SW480 (cell line): ENCODE data around the gene CSNK2B.
A peak's percentile ranks its signal among the peaks of the same experiment; 100 is the strongest.

Source experiments
- DNase-seq: peaks from one replicate; pipeline ENCODE4 v3.0.0-alpha.2; 2016; ENCODE audit warnings: low spot score

CSNK2B gene

GRCh38 chr6:31711233-31711632, 45.4 kb downstream of the CSNK2B start:
- no peak for DNase-seq

DNA sequence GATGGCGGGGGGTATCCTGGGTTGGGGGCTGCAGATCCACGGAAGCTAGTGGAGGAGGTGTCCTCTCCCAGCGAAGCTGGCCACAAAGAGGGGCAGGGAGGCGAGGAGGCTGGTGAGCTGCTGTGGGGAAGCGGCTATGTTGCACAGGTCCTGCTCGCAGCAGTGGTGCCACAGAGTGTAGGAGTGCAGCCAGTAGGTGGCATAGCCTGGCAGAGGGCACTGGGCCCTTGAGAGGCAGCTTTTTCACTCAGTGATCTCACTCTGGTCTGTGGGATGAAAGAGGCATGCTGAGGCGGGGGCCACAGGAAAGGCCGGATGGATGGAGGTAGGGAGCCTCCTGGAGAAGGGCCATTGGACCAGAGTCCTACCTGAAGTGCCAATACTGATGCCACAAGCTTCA, 46.4 kb downstream of the CSNK2B start:
- DNase-seq: peak; percentile 74

GRCh38 chr6:31713465-31713864, 47.6 kb downstream of the CSNK2B start:
- DNase-seq: no peak

GRCh38 chr6:31713991-31714684, 48.3 kb downstream of the CSNK2B start:
- peak; percentile 95 for DNase-seq

DNA sequence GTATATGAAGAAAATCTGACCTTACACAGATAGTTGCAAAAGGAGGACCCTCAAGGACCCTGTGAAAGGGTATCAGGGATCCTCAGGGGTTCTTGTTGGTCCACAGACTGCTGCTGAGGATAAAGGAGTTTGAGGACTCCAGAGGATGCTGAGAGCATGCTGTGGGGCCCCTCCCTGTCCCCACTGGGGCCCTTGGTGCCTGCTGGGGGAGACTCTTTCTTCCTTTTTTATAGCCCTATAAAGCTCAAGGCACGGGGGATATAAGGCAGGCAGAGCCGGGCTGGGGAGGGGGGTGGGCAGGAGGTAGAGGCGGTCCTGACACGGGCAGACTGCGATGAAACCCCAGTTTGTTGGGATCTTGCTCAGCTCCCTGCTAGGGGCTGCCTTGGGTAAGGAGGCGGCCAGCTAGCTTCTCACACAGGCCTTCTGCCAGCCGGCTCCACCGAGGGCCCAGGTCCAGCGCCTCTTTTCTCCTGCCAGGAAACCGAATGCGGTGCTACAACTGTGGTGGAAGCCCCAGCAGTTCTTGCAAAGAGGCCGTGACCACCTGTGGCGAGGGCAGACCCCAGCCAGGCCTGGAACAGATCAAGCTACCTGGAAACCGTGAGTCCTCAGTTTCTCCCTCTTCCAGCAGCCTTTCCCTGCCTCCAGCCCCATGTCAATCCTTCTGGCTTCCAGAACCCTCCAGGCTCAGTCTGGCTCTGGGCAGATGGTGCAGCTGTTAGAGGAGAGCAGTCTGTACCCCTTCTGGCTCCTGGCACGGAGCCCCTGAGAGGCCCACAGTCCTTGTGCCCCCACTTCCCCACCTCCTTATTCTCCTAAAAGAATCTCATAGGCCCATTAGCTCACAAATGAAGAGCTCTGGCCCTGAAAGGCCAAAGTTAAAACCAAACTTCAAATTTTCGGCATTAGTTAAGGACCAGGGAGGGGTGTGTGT, 49.4 kb downstream of the CSNK2B start, which contains the start of gene LY6G6D:
Gene LY6G6D (plus strand): TSS at position 327 of the 937 bp plus-strand sequence. CDS start 8 bp downstream, at position 335.
- no peak for DNase-seq

GRCh38 chr6:31717499-31718222, 51.8 kb downstream of the CSNK2B start:
- DNase-seq: no peak

GRCh38 chr6:31718265-31718664, 52.4 kb downstream of the CSNK2B start:
- no peak for DNase-seq

- no peak for DNase-seq
Observed at GRCh38 chr6:31719001-31719400, 53.1 kb downstream of the CSNK2B start.
